Muscle layer of colon (tissue), 2 donors: Measurements from ENCODE around the gene ADSS1.

Experiments
- H3K27ac ChIP-seq: one replicate; pipeline ENCODE4 v1.7.0; 2013; ENCODE audit warnings: low read depth, mild to moderate bottlenecking, low read length, moderate library complexity
- H3K27me3 ChIP-seq, 2 donors: one replicate each; pipeline ENCODE4 v1.7.0; 2013; ENCODE audit warnings: low read length in 2 of 2, mild to moderate bottlenecking in 2 of 2; ENCODE audit not compliant: insufficient read depth in 2 of 2, control insufficient read depth in 1 of 2
- H3K36me3 ChIP-seq: one replicate; pipeline ENCODE4 v1.7.0; 2013; ENCODE audit warnings: mild to moderate bottlenecking, low read length; ENCODE audit not compliant: insufficient read depth
- H3K4me1 ChIP-seq: one replicate; pipeline ENCODE4 v1.7.0; 2013; ENCODE audit warnings: mild to moderate bottlenecking, low read length; ENCODE audit not compliant: insufficient read depth
- H3K4me3 ChIP-seq, 2 donors: one replicate each; pipeline ENCODE4 v1.7.0; 2013; ENCODE audit warnings: low read length in 2 of 2, low read depth in 1 of 2, mild to moderate bottlenecking in 1 of 2, moderate library complexity in 1 of 2
- H3K9ac ChIP-seq: one replicate; pipeline ENCODE4 v1.7.0; 2013; ENCODE audit warnings: low read length
- H3K9me3 ChIP-seq: one replicate; pipeline ENCODE4 v1.7.0; 2013; ENCODE audit warnings: mild to moderate bottlenecking, low read length
- donor health status: abdominal sarcoma.
- donor health status: Adenocarcinoma of cecum.

The ADSS1 gene

DNA sequence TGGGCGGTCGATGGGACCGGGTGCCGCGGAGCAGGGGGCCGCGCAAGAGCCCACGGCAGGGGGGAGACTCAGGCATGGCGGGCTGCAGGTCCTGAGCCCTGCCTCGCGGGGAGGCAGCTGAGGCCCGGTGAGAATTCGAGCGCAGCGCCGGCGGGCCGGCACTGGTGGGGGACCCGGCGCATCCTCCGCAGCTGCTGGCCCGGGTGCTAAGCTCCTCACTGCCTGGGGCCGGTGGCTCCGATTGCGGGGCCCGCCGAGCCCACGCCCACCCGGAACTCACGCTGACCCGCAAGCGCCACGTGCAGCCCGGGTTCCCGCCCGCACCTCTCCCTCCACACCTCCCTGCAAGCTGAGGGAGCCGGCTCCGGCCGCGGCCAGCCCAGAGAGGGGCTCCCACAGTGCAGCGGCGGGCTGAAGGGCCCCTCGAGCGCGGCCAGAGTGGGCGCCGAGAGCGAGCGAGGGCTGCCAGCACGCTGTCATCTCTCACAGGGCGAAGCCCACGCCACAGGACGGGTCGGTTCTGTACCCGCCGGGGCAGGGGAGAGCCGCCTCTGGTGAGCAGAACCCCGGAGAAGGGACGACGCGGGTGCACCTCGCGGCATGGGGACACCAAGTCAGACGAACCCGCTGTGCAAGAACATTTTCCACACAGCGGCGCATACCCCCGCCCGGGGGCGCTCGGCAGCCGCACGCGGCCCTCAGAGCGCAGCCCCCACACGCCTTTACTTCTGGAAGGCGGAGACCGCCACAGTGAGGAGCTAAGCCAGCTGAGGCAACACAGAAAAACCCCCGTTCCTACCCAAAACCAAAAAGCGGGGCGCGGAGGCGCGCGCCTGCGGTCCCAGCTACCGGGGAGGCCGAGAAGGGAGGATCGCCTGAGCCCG, 27.8 kb downstream of the ADSS1 start:
- Histone ChIP-seq H3K36me3 (peaks cover 16% of the 10 kb centered on the region), H3K27me3 (no peaks in the 10 kb centered on the region), H3K4me1 (peaks cover 43% of the 10 kb centered on the region), H3K27ac (peak overlapping the region; percentile 70), H3K9ac (no peak overlapping the region), H3K9me3 (no peaks in the 10 kb centered on the region), H3K4me3 (peak overlapping the region; percentile 44 to 63)

GRCh38 chr14:104752423-104752734, 28.4 kb downstream of the ADSS1 start:
- Histone ChIP-seq H3K36me3 (peaks cover 22% of the 10 kb centered on the region), H3K9me3 (no peaks in the 10 kb centered on the region), H3K27ac (peak overlapping the region; percentile 70), H3K4me3 (peak overlapping the region; percentile 44 to 63), H3K9ac (no peak overlapping the region), H3K27me3 (no peaks in the 10 kb centered on the region), H3K4me1 (peaks cover 38% of the 10 kb centered on the region)

- Histone ChIP-seq H3K4me3 (peak within 1 kb of the TSS; percentile 68 to 99), H3K27me3 (no peaks in the 10 kb centered on the region), H3K27ac (peak within 1 kb of the TSS; percentile 96), H3K9me3 (no peaks in the 10 kb centered on the region), H3K9ac (peak within 1 kb of the TSS; percentile 63), H3K36me3 (peaks cover 28% of the 10 kb centered on the region), H3K4me1 (peaks cover 35% of the 10 kb centered on the region)
These were observed 28.9 kb downstream of the ADSS1 start, which contains the start of gene SIVA1 for GRCh38 chr14:104752735-104753527. Gene SIVA1, plus strand, starts transcription at chr14:104753147. Its CDS starts 55 bp downstream, at chr14:104753202.

GRCh38 chr14:104753528-104754212, 29.6 kb downstream of the ADSS1 start:
- H3K9me3 ChIP-seq, result no peaks in the 10 kb centered on the region
- peak overlapping the region; percentile 63 for H3K9ac ChIP-seq
- peak overlapping the region; percentile 68 to 99 for H3K4me3 ChIP-seq
- H3K27ac ChIP-seq, result peak overlapping the region; percentile 96
- no peaks in the 10 kb centered on the region for H3K27me3 ChIP-seq
- peaks cover 30% of the 10 kb centered on the region for H3K36me3 ChIP-seq
- H3K4me1 ChIP-seq, result peaks cover 33% of the 10 kb centered on the region

GRCh38 chr14:104754213-104754851, 30.3 kb downstream of the ADSS1 start:
- peaks cover 34% of the 10 kb centered on the region for H3K36me3 ChIP-seq
- H3K9ac ChIP-seq, result peak overlapping the region; percentile 63
- H3K4me3 ChIP-seq, result peak overlapping the region; percentile 68 to 99
- no peak overlapping the region for H3K27ac ChIP-seq
- H3K4me1 ChIP-seq, result peaks cover 28% of the 10 kb centered on the region
- H3K27me3 ChIP-seq, result no peaks in the 10 kb centered on the region
- no peaks in the 10 kb centered on the region for H3K9me3 ChIP-seq

GRCh38 chr14:104755621-104756020, 31.6 kb downstream of the ADSS1 start:
- Histone ChIP-seq H3K27me3 (no peaks in the 10 kb centered on the region), H3K9ac (no peak overlapping the region), H3K9me3 (no peaks in the 10 kb centered on the region), H3K4me1 (peaks cover 23% of the 10 kb centered on the region), H3K27ac (no peak overlapping the region), H3K36me3 (peaks cover 40% of the 10 kb centered on the region), H3K4me3 (no peak overlapping the region)

GRCh38 chr14:104756477-104757237, 32.6 kb downstream of the ADSS1 start:
- Histone ChIP-seq H3K36me3 (peaks cover 40% of the 10 kb centered on the region), H3K4me3 (no peak overlapping the region)

DNA sequence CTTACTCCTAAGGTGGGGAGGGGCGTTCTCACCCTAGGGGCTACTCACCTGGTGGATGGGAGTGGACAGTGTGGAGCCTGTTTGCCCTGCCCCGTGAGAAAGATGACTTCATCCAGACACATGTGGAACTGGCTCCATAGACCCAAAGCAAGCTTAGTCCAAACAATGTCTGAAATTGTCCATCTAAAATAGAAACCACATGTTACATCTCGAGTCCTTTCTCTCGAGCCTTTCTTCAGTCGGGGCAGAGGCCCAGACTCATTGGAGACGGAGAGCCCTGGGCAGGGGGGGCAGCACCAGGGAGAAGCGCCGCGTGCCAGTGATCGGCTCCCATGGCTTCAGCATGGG, 33.2 kb downstream of the ADSS1 start:
- peaks cover 20% of the 10 kb centered on the region for H3K4me1 ChIP-seq
- no peaks in the 10 kb centered on the region for H3K27me3 ChIP-seq
- no peak overlapping the region for H3K9ac ChIP-seq
- no peak overlapping the region for H3K4me3 ChIP-seq
- H3K36me3 ChIP-seq, result peaks cover 40% of the 10 kb centered on the region
- no peak overlapping the region for H3K27ac ChIP-seq
- no peaks in the 10 kb centered on the region for H3K9me3 ChIP-seq

More at GRCh38 chr14:104756477-104757237, 32.6 kb downstream of the ADSS1 start:
- Histone ChIP-seq H3K27ac (no peak overlapping the region), H3K4me1 (peaks cover 23% of the 10 kb centered on the region), H3K27me3 (no peaks in the 10 kb centered on the region), H3K9ac (no peak overlapping the region), H3K9me3 (no peaks in the 10 kb centered on the region)

GRCh38 chr14:104757681-104758392, 33.8 kb downstream of the ADSS1 start:
- Histone ChIP-seq H3K27ac (no peak overlapping the region), H3K4me3 (no peak overlapping the region), H3K9ac (no peak overlapping the region), H3K27me3 (no peaks in the 10 kb centered on the region), H3K36me3 (peaks cover 40% of the 10 kb centered on the region), H3K9me3 (no peaks in the 10 kb centered on the region), H3K4me1 (peaks cover 19% of the 10 kb centered on the region)
